NCI-H1048 (cell line): Measurements from ENCODE around the gene NDFIP1.

Experiments used
- DNase-seq: peaks from one replicate; lab custom pipeline; 2025; lab: John Stamatoyannopoulos, UW

The NDFIP1 gene

DNA sequence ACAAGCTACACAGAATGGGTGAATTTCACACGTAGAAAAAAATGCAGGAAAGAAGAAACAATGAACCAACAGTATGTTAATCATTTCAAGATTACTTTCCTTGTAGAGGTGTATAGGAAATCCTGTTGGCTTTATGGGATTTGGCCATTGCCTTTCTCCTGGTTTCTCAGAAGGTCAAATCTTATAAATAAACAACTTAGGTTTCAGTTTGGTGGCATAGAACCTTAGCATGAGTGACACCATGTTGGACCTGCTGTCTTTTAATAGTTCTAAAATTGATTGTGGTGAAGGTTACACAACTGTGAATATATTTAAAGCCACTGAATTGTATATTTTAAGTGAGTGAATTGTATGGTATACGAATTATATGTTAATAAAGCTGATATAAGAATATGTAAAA is 16.7 kb upstream of the NDFIP1 start:
- DNase-seq, result no peak

DNA sequence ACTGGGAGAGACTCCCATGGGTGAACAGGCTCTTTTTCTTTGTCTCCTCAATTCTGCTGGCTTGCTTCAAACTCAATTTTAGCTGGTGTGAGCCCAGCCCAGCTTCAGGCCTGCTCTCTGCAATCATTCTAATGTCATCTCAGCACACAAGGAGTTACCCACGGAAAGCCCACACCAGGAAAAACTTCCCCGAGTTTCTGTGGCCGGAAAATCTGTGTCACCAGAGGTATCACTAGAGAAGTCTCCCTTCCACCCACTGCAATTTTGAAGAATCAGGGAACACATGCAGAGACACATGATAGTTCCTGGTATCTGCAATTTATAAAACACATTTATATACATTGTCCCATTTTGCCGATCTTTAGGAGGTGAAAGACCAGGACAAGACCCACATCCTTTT is 13.5 kb upstream of the NDFIP1 start:
- DNase-seq, result no peak

DNA sequence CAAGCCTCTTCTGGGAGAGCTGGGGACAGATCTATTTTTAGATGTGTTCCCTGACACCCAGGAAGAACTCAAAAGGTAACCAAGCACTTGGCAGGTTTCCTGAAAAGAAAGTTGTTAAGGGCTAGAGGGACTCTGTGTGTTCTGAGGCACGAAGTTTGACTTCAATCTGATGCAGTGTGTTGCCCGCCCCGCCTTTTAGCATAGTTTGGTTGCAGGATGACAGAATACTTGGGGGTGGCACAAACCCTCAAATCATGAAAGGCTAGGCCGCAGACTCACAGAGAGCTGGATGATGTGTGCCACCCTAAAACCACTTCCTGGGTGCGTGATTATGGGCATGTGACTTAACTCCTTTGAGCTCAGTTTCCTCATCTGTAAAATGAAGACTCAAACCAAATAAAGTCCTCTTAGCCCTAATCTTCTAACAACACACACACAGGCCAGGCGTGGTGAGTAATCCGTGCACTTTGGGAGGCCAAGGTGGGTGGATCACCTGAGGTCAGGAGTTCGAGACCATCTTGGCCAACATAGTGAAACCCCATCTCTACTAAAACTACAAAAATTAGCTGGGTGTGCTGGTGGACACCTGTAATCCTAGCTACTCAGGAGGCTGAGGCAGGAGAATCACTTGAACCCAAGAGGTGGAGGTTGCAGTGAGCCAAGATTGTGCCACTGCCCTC is 12.8 kb upstream of the NDFIP1 start:
- DNase-seq, result no peak

DNA sequence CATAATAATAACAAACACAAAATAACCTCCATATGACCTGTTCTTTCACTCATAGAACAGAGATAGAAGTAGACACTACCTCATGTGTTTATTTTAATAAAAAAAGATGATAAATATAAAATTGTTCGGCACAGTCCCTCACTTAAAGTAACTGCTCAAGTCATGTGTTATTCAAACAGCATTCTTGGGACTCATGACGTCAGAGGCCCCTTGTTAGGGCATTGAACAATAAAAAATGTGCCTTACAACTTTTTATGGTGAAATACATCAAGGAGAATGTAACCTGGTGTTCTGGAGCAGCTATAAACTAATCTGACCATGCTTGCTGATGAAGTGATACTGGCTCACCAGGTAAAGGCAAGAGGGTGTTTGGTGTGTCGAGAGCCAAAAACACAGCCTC is 12.2 kb upstream of the NDFIP1 start:
- no peak for DNase-seq

DNA sequence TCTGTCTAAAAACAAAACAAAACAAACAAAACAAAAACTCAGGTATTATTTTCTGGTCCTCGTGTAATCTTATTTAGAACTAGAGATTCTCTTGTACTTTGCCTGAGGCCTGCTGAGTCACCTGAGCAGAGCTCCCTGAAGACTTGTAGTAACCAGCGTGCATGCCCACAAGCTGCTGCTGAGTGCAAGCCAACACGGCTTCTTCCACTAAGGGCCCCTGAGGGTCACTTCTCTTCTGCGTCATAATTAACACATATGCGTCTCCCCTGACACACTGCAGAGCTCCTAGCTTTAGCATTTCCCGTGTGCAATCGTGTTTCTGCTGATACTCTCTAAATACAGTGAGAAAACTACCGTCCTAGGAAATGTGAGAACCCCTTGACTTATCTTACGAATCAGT is 10.9 kb upstream of the NDFIP1 start:
- no peak for DNase-seq

DNA sequence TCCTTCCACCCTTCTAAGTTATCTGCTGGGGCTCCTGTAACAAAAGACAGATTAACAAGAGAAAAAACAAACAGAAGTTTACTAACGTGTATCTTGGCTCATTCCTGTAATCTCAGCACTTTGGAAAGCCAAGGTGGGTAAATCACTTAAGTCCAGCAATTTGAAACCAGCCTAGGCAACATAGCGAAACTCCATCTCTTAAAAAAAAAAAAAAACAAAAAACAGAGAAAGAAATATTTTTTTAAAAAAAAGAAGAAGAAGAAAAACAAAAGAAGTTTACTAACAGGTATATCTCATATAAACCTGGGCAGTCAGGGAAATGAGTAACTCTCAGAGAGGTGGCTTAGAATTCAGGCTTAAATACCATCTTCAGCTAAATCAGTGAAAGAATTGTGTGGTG is 10.3 kb upstream of the NDFIP1 start:
- no peak for DNase-seq

DNA sequence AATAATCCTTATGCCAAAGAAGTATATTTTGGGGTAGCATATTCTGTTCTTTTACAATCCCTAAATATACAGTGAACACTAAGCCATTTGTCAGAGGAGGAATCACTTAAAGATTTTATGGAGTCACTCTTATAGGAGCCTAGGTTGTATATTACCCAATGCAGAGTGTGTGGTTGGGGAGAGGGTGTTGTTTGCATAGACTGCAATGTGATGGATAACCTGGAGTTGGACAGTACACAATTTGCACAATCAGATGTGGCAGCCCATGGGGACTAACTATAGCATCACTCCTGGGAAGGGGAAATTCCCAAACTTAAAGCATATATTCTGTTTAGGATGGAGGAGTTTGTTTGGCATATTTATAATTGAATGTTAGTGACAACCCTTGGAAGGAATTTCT is 9.6 kb upstream of the NDFIP1 start:
- no peak for DNase-seq

DNA sequence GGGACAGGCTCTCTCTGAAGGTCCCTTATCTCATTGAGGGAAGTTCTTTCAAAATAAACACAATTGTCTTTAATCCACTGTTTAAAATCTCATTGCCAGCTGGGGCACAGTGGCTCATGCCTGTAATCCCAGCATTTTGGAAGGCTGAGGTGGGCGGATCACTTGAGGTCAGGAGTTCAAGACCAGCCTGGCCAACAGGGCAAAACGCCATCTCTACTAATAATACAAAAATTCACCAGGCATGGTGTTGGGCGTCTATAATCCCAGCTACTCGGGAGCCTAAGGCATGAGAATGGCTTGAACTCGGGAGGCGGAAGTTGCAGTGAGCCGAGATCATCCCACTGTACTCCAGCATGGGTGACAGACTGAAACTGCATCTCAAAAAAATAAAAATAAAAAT is 8.3 kb upstream of the NDFIP1 start:
- no peak for DNase-seq

DNA sequence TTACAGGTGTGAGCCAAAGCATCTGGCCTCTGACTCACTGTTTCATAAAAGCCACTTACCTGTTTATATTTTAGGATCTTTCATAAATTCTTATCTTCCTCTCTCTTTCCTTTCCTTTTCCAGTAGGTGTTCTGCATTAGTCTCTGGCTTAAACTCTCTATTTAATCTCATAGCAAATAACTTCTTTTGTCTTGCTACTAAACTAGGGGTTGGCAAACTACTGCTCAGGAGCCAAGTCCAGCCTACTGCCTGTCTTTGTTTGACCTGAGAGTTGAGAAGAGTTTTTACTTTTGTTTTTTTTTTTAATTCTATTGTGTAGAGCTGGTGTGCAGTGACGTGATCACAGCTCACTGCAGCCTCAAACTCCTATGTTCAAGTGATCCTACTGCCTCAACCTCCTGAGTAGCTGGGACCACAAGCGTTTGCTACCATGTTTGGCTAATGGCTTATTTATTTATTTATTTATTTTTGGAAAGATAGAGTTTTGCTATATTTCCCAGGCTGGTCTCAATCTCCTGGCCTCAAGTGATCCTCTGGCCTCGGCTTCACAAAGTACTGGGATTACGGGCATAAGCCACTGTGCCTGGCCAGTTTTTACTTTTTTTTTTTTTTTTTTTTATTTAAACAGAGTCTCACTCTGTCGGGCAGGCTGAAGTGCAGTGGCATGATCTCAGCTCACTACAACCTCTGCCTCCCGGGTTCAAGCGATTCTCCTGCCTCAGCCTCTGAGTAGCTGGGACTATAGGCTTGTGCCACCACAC is 5.4 kb upstream of the NDFIP1 start:
- no peak for DNase-seq

DNA sequence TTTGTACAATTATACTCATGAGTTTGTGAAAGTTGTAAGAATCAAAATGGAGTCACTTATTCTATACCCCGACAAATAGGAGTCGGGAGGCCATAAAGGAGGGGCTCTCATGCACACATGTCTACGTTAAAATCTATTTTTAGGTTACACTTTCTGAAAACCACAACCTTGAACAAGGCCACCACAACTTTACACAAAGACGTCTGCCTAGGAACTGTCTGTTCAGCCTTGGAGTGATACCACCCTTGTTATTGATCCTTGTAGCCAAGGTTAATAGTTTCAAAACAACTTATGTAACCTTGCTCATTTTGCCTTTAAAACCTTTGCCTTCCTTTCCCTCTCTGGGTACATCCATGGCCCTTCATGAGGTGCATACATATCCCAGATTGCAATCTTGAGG is 4.1 kb upstream of the NDFIP1 start:
- DNase-seq, result no peak

DNA sequence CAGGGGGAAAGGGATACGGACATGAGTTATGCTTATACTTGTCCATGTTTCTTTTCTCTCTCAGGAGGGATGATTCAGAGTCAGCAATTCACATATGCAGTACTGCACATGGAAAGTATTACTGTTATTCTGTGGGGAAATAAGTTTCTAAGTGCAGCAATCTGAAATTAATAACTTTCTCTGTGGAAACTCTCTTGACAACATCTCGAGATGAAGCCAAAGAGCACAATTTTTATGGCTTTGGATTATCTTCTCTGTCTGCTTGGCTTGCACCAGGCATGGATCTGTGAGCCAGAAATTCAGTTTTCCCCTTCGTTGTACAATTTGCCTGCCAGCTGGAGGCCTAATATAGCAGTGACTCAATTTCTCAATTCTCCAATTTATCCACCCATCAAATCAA is 2.5 kb upstream of the NDFIP1 start:
- DNase-seq, result no peak

DNA sequence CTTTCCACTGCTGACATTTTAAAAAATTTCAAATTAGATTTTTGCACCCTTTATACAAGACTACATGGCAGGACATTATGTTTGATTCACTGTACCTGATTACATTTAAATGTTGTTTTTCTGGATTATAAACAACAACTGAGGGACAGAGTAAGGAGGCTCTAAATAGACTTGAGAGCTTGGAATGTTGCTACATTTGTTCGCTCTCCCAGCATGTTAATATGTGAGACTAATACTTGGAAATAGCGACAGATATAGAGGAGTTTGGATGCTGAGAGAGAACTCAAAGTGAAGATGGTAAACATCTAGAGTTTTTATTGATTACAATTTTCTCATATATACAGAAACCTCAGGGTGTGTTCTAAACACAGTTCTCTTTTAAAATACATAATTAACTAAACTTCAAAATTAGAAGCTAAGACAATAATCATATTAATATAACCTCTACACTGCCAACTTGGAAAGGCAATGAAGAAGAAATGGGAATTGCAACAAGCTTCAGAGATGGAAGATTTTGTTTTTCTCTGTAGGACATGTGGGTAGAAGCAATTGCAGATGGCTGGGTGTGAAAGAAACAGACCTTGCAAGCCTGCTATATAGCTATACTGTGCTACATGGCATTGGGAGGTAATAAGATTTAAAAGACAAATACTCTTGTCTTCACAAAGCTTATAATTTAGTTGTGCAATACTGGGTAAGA is 1.4 kb upstream of the NDFIP1 start:
- DNase-seq, result no peak

DNA sequence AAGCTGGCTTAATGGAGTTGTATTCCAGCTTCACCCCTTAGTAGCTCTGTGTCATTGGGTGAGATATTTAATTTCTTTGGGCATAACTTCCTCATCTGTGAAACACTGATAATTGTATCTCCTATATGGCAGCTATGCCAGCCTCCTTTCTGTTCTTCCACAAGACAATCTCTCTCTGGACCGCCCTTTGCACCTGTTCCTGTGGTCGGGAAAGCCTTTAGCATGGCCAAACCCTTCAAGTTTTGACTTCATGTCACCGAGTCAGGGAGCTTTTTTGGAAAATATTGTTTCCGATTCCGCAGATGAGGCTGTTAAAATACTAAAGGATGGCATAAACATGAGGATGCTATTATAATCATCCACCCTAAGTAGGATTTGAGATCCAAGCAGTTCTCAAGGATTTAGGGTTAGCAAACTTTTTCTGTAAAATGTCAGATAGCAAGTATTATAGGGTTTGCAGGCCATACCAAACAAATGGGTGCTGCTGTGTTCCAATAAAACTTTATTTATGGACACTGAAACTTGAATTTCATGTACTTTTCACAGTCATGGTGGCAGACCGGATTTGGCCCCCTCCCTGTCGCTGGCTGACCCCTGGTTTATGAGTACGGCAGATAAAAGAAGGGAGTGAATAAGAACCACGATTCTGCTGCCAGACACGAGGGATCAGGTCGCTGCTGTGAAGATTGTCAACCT is 695 bp upstream of the NDFIP1 start:
- no peak for DNase-seq

DNA sequence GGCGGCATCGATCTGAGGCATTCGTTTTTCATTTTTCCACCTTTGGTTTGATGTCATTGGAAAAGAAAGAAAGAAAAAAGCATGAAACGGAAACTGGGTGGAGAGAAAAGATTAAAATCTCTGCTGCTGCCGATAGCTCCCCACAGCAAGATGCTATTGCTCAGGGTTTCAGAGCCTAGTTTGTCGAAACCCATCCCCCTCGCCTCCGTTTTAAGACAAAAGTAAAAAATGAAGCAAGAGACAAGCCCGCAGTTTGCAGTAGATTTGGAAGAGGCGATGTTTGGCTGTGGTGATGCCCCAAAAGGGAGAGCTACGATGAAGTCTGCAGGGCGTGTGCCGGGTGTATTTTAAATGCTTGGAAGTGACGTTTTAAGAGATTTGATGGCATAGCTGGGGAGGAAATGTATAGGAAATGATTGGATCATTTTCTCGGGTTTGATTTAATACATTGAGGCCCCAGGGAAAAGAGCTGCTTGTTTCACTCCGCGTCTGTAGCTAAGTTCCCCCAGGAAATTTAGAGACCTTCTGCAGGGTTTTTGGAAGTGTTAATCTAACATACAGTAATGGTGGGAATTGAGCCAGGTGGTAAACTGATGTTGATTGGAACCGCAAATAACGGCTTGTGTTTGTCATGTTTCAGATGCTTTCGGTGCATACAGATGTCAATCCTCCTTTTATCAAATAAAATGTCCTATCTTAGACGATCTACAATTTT is 909 bp downstream of the NDFIP1 start:
- DNase-seq, result no peak

DNA sequence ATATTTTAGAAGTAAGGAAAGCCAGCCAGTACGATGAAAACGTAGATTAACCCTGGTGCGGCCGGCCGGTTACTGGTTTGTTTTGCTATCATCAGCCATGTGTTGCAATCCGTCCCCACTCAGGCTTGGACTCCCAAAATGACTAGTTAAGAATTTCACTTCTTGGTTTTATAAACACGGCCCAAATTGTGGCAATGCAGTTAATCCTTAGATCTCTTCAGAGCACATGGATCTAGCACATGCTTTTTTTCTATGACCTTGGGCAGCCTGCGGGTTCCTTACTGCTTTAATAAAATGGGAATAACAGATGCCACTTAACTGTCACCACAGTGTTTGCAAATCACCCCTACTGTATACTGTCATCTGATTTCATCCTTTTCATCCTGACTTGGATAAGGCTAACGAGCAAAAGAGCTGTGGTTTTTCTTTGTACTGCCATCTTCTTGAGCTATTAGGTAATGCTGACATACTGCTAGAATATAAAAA is 1.5 kb downstream of the NDFIP1 start:
- no peak for DNase-seq

DNA sequence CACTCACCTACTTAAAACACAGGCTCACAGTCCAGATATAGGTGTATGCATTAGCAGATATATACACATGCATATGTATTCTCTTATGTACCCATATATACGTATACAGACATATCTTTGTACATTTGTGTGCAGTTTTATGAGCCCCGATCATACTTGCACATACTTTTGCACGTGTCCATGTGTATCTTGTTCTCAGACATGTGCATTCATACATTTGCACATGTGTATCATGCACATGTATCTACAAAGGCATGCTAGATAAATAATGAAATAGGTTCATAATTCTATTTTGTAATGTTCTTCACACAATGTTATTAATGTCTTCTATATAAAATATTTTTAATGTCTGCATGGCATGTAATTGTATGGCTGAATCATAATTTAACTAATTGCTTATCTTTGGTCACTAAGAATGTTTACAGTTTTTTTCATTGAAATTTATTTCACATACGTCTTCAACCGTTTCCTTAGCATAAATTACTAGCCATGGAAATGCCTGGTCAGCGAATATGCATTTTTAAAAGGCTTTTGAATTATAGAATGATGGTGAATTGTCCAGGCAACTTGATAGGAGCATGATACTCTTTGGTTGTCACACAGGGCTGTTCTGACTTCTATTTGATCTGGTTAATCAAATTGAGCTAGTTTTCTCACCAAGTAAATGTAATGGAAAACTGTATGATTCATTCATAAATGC is 2.6 kb downstream of the NDFIP1 start:
- DNase-seq, result no peak

DNA sequence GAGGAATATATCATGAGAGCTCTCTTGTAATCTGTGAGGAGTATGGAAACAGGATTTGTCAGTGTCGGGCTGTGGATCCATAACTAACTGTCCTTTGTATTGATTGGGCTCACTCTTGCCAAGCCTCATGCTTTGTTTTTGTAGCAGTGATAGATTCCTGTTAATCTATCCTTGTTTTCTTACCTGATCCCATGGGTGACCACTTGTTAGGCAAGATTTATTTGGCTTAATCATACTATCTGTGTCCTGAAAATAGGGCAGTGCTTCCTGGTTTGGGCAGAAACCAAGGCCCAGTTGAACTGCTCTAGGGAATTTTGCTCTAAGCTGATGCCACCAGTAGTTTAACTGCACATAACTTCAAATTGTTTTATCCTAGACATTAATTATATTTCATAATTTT is 6.1 kb downstream of the NDFIP1 start:
- DNase-seq, result no peak

DNA sequence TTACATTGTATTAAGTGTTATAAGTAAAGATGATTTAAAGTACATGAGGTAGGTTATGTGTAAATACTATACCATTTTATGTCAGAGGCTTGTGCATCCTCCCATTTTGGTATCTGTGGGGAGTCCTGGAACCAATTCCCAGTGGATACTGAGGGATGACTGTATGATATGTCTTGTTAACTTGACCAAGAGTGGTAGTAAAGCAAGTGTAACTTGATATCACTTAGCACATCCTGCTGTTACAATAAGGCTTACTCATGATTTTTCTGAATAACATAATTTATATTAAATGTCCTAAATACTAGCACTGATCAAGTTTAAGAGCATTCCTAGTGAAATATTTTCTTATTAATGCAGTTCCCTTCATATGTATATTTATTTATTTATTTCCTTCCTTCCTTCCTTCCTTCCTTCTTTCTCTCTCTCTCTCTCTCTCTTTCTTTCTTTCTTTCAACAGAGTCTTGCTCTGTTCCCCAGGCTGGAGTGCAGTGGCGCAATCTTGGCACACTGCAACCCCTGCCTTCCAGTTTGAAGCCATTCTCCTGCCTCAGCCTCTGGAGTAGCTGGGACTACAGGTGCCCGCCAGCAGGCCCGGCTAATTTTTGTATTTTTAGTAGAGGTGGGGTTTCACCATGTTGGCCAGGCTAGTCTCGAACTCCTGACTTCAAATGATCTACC is 7.5 kb downstream of the NDFIP1 start:
- no peak for DNase-seq

DNA sequence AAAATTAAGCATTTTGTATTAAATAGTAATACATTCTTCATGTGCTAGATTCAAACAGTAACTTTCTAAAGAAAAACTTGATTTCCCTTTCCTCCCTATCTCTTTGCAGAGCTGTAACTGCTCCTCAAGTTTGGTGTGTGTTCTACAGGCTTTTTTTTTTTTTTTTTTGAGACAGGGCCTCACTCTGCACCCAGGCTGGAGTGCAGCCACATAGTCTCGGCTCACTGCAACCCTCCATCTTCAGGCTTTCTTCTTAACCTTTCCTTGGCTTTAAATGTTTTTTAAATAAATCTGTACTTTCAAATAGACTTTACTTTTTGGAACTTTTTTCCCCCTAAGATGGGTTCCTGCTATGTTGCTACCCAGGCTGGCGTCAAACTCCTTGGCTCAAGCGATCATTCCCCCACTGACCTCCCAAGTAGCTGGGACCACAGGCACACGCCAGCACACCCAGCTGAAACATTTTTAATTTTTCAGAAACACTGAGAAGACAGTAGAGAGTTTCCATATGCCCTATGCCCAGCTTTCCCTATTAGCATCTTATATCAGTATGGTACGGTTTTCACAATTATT is 9.1 kb downstream of the NDFIP1 start:
- DNase-seq, result no peak

DNA sequence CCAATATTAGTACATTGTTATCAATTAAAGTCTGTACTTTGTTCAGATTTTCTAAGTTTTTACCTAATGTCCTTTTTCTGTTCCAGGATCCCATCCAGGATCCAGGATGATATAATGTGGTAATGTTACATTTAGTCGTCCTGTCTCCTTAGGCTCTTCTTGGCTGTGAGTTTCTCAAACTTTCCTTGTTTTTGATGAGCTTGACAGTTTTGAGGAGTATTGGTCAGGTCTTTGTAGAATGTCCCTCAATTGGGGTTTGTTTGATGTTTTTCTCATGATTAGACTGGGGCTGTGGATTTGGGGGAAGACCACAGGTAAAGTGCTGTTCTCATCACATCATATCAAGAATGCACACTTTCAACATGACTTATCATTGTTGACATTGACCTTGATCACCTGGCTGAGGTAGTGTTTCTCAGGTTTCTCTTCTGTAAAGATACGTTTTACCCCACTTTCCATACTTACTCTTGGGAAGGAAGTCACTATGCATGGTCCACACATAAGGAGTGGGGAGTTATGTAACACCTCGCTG is 9.6 kb downstream of the NDFIP1 start:
- no peak for DNase-seq
